22Rv1 (cell line): Measurements from ENCODE around the gene KLHDC1.
"Not testable (repeated sequence)": the region's sequence is repeated elsewhere in the genome, so short reads cannot be mapped to it uniquely, and the experiment has no call there.

Experiments used
- H3K27ac ChIP-seq: fragments of 450-650 bp; 2 replicates; pipeline ENCODE4 v1.5.1; 2017
- CTCF ChIP-seq: fragments of 450-650 bp; IDR thresholded peaks from 2 replicates; pipeline ENCODE4 v1.5.1; 2017; ENCODE audit warnings: mild to moderate bottlenecking
- ZFX ChIP-seq: fragments of 450-650 bp; IDR thresholded peaks from 2 replicates; pipeline ENCODE4 v1.6.1; 2017; ENCODE audit warnings: antibody characterized with exemption, borderline replicate concordance

Gene KLHDC1

GRCh38 chr14:49768301-49769121 is 75.6 kb downstream of the KLHDC1 start:
- peak overlapping the region; percentile 99 for H3K27ac ChIP-seq
- no peak for TF ChIP-seq CTCF
- no peak for TF ChIP-seq ZFX

GRCh38 chr14:49769171-49769570 is 76.3 kb downstream of the KLHDC1 start:
- TF ChIP-seq CTCF (no peak), ZFX (no peak)
- peak overlapping the region; percentile 99 for H3K27ac ChIP-seq

DNA sequence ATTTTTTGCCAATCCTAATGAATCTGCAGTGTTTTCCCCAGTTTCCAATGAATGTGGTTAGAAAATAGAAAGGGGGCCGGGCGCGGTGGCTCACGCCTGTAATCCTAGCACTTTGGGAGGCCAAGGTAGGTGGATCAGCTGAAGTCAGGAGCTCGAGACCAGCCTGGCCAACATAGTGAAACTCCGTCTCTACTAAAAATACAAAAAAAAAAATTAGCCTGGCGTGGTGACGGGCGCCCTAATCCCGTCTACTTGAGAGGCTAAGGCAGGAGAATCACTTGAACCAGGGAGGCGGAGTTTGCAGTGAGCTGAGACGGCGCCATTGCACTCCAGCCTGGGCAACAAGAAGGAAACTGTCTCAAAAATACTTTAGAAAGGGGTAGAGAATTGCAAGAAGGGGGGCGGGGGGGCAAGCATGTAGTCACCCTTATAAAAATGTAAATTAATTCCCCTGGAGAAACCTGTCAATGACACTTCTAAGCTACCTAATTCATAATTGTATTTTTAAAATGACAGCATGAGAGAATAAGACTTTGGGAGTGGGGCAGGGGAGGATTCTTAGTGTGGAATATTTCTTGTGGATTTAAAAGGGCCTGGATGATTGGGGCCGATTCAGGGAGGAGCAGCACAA is 76.8 kb downstream of the KLHDC1 start:
- TF ChIP-seq CTCF (no peak), ZFX (no peak)
- peak overlapping the region; percentile 99 for H3K27ac ChIP-seq

- H3K27ac ChIP-seq: peak overlapping the region; percentile 99
- TF ChIP-seq CTCF: no peak
- no peak for TF ChIP-seq ZFX
Measured at GRCh38 chr14:49770212-49770817, 77.4 kb downstream of the KLHDC1 start.

GRCh38 chr14:49771691-49772090 is 78.8 kb downstream of the KLHDC1 start:
- H3K27ac ChIP-seq: peak overlapping the region; percentile 99

- no peak overlapping the region for H3K27ac ChIP-seq
- no peak for TF ChIP-seq ZFX
- TF ChIP-seq CTCF: no peak
Measured at GRCh38 chr14:49774106-49774505, 81.2 kb downstream of the KLHDC1 start.

- no peak overlapping the region for H3K27ac ChIP-seq
- TF ChIP-seq CTCF: no peak
- no peak for TF ChIP-seq ZFX
Measured at GRCh38 chr14:49778421-49778820, 85.5 kb downstream of the KLHDC1 start.

DNA sequence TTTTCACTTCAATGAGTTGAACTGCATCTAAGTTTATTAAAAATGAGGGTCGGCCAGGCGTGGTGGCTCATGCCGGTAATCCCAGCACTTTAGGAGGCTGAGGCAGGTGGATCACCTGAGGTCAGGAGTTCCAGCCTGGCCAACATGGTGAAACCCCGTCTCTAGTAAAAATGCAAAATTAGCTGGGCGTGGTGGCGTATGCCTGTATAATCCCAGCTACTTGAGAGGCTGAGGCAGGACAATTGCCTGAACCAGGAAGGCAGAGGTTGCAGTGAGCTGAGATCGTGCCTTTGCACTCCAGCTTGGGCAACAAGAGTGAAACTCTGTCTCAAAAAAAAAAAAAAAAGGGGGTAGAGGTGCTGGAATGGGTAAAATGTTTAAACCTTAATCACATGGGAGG is 88.1 kb downstream of the KLHDC1 start:
- not testable (repeated sequence) for H3K27ac ChIP-seq
